OCI-LY7 (cell line): ENCODE measurements around the gene PTPRT. TPM values are rescaled to one million over a fixed set of nuclear protein-coding genes. Genes with fewer than 3 reads are reported as not detected.

Source experiments
- BruUV-seq: library from RNA; stranded (reverse); fragments of 400-500 nt; replicated peaks from 2 replicates; lab custom pipeline; 2021; lab: Mats Ljungman, UMichigan
- CTCF ChIA-PET: fragments of 300-600 bp; sonication (Branson Sonifier 250); formaldehyde crosslinking; loops from one replicate; lab custom pipeline; 2022; ENCODE audit warnings: antibody characterized with exemption; ENCODE audit not compliant: unreplicated experiment; lab: Charles Lee
- POLR2A ChIA-PET: fragments of 300-600 bp; sonication (Branson Sonifier 250); formaldehyde crosslinking; loops from one replicate; lab custom pipeline; 2022; ENCODE audit warnings: antibody characterized with exemption; lab: Charles Lee
- DNase-seq: peaks from one replicate; pipeline ENCODE4 v3.0.0-alpha.2; 2015; ENCODE audit warnings: low spot score
- H2AFZ ChIP-seq: fragments of 200-600 bp; sonication (generic), shearing (Covaris generic); 2 replicates; pipeline ENCODE4 v1.6.1; 2014; ENCODE audit warnings: mild to moderate bottlenecking, antibody characterized with exemption, low read length, moderate library complexity
- H3K27ac ChIP-seq: fragments of 200-600 bp; sonication (generic); 2 replicates; pipeline ENCODE4 v1.5.1; 2014; ENCODE audit warnings: mixed run types, low read depth, mild to moderate bottlenecking, moderate library complexity, low read length, inconsistent platforms; ENCODE audit not compliant: poor library complexity, severe bottlenecking
- H3K36me3 ChIP-seq: fragments of 200-600 bp; sonication (generic); 2 replicates; pipeline ENCODE4 v1.6.1; 2014; ENCODE audit warnings: mild to moderate bottlenecking, antibody characterized with exemption, low read length, moderate library complexity, mixed read lengths; ENCODE audit not compliant: insufficient read depth
- H3K4me1 ChIP-seq: fragments of 200-600 bp; sonication (generic); 2 replicates; pipeline ENCODE4 v1.5.1; 2014; ENCODE audit warnings: mild to moderate bottlenecking, low read length; ENCODE audit not compliant: insufficient read depth, poor library complexity, severe bottlenecking
- H3K4me2 ChIP-seq: fragments of 200-600 bp; sonication (generic); 2 replicates; pipeline ENCODE4 v1.6.1; 2014; ENCODE audit warnings: mild to moderate bottlenecking, low read length
- H3K4me3 ChIP-seq: fragments of 200-600 bp; sonication (generic); 2 replicates; pipeline ENCODE4 v1.5.1; 2014; ENCODE audit warnings: mild to moderate bottlenecking, low read depth, low read length; ENCODE audit not compliant: poor library complexity, severe bottlenecking
- H3K79me2 ChIP-seq: fragments of 200-600 bp; sonication (generic); 2 replicates; pipeline ENCODE4 v1.6.1; 2016; ENCODE audit warnings: low read depth, mild to moderate bottlenecking, low read length, moderate library complexity, mixed read lengths; ENCODE audit not compliant: insufficient read depth
- H3K9me2 ChIP-seq: fragments of 200-600 bp; sonication (generic); 2 replicates; pipeline ENCODE4 v1.6.1; 2016; ENCODE audit warnings: mild to moderate bottlenecking, low read length, mixed read lengths; ENCODE audit not compliant: insufficient read depth
- H3K9me3 ChIP-seq: fragments of 200-600 bp; sonication (generic); 2 replicates; pipeline ENCODE4 v1.6.1; 2014; ENCODE audit warnings: mild to moderate bottlenecking, mixed run types, low read length, mixed read lengths
- H4K20me1 ChIP-seq: fragments of 200-600 bp; sonication (generic); 2 replicates; pipeline ENCODE4 v1.6.1; 2014; ENCODE audit warnings: mild to moderate bottlenecking, antibody characterized with exemption, low read length, moderate library complexity, mixed read lengths; ENCODE audit not compliant: insufficient read depth
- EZH2phosphoT487 ChIP-seq: fragments of 200-600 bp; sonication (generic); IDR thresholded peaks from 2 replicates; pipeline ENCODE4 v1.6.1; 2018; ENCODE audit warnings: low read depth, borderline replicate concordance, mild to moderate bottlenecking, mixed run types, antibody characterized with exemption, low read length, moderate library complexity, mixed read lengths
- intact Hi-C: fragments of 100-400 bp; cut with micrococcal nuclease; formaldehyde crosslinking; loops from one replicate; pipeline ENCODE4 v1.10.0; 2022; ENCODE audit not compliant: unreplicated experiment
- total RNA-seq, 2 experiments: library from RNA; depleted of rRNA in 1 of 2; stranded (reverse); fragments of >200 nt in 1 of 2; shearing (Covaris generic) in 1 of 2; gene quantifications; 2 replicates each; pipeline ENCODE4 v1.2.3, GENCODE V29; 2014 to 2022
- TF ChIP-seq, protein P1 (sequence below): fragments of 200-600 bp; sonication (generic); conservative IDR thresholded peaks from 2 replicates; pipeline ENCODE4 v1.5.1; 2014; ENCODE audit warnings: mild to moderate bottlenecking, antibody characterized with exemption, low read length, moderate library complexity, mixed read lengths

The PTPRT gene
- total RNA-seq, 2 experiments from 2014 or later, result not detected

DNA sequence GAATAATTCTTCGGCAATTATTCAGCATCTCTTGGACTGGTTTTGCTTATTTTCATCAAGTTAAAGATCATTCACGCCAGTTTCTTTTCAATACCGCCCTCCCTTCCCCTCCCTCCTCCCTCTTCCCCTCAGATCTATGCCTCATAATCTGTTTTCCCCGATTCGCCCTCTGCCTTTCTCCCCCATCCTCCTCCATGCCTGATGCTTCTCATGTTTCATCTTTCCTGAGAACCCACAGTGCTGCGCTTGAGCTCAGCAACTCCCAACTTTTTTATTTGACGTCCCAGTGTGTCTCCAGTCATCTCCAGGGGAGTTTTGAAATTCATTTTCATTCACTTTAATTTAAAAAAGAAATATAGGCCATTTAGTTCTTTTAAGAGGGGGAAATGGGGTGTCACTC lies 142.7 kb downstream of the PTPRT start:
- no TSS peak for BruUV-seq
- TF ChIP-seq, protein P1, sequence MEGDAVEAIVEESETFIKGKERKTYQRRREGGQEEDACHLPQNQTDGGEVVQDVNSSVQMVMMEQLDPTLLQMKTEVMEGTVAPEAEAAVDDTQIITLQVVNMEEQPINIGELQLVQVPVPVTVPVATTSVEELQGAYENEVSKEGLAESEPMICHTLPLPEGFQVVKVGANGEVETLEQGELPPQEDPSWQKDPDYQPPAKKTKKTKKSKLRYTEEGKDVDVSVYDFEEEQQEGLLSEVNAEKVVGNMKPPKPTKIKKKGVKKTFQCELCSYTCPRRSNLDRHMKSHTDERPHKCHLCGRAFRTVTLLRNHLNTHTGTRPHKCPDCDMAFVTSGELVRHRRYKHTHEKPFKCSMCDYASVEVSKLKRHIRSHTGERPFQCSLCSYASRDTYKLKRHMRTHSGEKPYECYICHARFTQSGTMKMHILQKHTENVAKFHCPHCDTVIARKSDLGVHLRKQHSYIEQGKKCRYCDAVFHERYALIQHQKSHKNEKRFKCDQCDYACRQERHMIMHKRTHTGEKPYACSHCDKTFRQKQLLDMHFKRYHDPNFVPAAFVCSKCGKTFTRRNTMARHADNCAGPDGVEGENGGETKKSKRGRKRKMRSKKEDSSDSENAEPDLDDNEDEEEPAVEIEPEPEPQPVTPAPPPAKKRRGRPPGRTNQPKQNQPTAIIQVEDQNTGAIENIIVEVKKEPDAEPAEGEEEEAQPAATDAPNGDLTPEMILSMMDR, result no peak
- no peak for TF ChIP-seq EZH2phosphoT487
- ChIA-PET CTCF (no interaction called here), POLR2A (no interaction called here)
- Histone ChIP-seq H3K9me3 (no peaks in the 10 kb centered on the region), H3K9me2 (no peaks in the 10 kb centered on the region), H3K4me2 (no peak overlapping the region), H2AFZ (no peak overlapping the region), H3K4me3 (no peak overlapping the region), H3K36me3 (no peaks in the 10 kb centered on the region), H3K4me1 (no peaks in the 10 kb centered on the region), H4K20me1 (no peaks in the 10 kb centered on the region), H3K79me2 (no peaks in the 10 kb centered on the region), H3K27ac (no peak overlapping the region)
- no peak for DNase-seq
- intact Hi-C loops, result no loop called here

DNA sequence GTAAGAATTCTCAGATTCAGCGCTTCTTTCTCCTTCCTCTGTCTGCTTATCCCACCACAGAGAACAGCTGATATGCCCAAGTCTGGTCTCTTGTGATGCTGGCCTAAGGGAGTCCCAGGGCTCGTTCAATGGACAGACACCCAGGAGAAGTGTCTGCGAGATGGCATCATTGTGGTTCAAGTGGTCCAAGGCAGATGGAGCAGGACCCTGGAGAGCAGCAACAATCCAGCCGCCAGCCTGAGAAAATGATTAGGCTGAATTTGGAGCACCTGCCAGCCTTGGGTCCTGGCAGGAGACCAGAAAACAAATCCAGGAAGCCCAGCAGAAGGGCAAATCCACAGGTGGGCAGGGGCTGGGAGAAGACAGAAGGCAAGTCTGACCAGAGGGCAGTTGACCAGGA lies 145.8 kb downstream of the PTPRT start:
- Histone ChIP-seq H3K79me2 (no peaks in the 10 kb centered on the region), H3K4me1 (no peaks in the 10 kb centered on the region), H3K9me2 (no peaks in the 10 kb centered on the region), H2AFZ (no peak overlapping the region), H3K4me3 (no peak overlapping the region), H3K27ac (no peak overlapping the region), H3K36me3 (no peaks in the 10 kb centered on the region), H3K4me2 (no peak overlapping the region), H4K20me1 (no peaks in the 10 kb centered on the region), H3K9me3 (no peaks in the 10 kb centered on the region)
- ChIA-PET CTCF (no interaction called here), POLR2A (no interaction called here)
- BruUV-seq, result no TSS peak
- intact Hi-C loops, result no loop called here
- no peak for TF ChIP-seq EZH2phosphoT487
- TF ChIP-seq, protein P1, result no peak
- DNase-seq, result no peak

DNA sequence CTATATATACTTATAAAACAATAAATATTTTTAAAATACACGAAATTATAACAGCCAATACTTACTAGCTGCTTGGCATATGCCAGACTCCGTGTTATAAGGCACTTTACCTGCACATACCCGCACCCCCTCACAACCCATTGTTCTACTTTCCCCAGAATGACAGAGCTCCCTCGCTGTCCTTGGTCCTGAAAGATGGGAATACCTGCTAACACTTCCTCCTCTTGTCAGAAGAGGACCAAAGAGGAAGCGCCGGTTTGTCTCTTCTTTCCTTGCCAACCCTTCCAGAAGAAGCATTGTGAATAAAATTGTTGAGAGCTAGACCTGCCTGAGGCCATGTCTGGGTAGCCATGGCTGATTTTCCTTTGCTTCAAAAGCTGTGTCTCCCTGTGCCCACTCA lies 149.3 kb downstream of the PTPRT start:
- Histone ChIP-seq H3K36me3 (no peaks in the 10 kb centered on the region), H3K9me2 (no peaks in the 10 kb centered on the region), H3K4me2 (no peak overlapping the region), H2AFZ (no peak overlapping the region), H4K20me1 (no peaks in the 10 kb centered on the region), H3K27ac (no peak overlapping the region), H3K4me3 (no peak overlapping the region), H3K4me1 (no peaks in the 10 kb centered on the region), H3K79me2 (no peaks in the 10 kb centered on the region), H3K9me3 (no peaks in the 10 kb centered on the region)
- ChIA-PET POLR2A (interaction anchor here (0.5 to 0.7 kb wide), 2 partner anchors 19 to 556 kb away, joined by 3 read pairs; no protein-coding TSS in a partner anchor), CTCF (no interaction called here)
- intact Hi-C loops, result no loop called here
- BruUV-seq, result no TSS peak
- DNase-seq, result peak; percentile 6
- TF ChIP-seq, protein P1, result no peak
